Stimulated activated CD8-positive, alpha-beta memory T cell treated with anti-CD3 and anti-CD28 coated beads, Interleukin-7, amount 100 ng/mL, for 1 hour (primary cell): ENCODE data around the gene TMEFF2.
"Not testable (repeated sequence)": the region's sequence is repeated elsewhere in the genome, so short reads cannot be mapped to it uniquely, and the experiment has no call there.

Experiments used
- DNase-seq, 2 donors: peaks; one replicate each; pipeline ENCODE4 v3.0.0-alpha.2; 2020; ENCODE audit warnings: low read depth in 2 of 2

Gene TMEFF2

DNA sequence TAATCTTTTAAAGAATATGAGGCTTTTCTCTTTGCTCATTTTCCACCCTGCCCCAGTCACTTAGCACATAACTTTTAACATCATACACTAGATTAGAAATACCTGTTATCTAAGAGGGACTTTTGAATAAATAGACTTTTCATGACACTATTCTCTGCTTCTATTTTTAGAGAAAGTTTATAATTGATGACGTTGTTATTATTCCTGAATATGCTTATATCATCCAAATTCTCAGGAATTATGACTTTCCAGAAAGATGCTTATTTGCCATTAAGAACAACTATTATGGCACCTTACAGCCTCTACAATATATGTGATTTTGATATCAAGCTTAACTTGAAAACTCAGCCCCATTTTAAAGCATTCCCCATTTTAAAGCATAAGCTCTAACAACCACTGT lies 11.4 kb downstream of the TMEFF2 start:
- DNase-seq, result no peak

DNA sequence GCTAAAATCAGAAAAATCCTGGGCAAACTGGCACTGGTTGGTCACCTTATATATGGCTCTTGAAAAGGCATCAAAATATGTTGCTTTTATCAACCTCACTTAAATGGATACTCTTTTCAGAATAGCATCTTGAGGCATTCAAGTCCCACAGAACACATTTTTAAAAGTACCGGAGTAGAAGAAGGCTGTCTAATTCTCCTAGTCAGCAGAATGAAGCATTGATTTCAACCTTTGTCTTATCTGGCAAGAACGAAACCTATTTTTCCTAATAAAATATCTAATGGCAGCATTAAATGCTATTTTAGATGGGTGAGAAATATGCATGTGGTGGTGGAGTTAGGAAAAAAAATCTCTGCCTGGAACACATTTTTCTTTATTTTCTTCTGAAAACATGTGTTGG lies 27.8 kb downstream of the TMEFF2 start:
- no peak for DNase-seq

GRCh38 chr2:192165842-192166241 lies 28.9 kb downstream of the TMEFF2 start:
- no peak for DNase-seq

DNA sequence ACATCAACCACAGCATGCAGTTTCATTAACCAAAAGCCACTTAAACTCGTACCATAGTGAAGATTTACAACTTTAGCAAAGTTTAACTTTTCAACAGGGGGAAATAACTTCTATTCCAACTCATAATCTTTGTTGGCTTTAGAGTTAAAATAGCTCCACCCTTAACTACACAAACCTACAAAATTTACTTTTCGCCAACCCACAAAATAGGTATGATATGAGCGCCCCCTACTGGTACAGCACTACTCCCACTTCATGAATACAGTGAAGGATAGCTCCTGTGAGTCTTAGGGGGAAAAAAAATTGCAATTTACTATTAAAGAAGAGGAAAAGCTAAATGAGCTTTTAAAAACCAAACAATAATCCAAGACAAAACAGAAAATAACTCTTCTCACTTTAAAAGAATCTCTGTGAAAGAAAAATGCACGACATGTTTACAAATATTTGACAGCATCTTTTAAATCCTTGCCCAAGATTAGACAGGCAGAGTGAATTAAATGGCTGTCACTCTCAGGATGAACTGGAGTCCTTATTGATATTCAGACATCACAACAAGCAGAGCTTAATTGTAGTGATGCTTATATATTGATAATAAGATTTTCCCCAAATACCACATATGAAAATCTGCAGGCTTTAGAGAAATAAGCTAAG lies 32.2 kb downstream of the TMEFF2 start:
- DNase-seq, result peak; percentile 9 to 39

DNA sequence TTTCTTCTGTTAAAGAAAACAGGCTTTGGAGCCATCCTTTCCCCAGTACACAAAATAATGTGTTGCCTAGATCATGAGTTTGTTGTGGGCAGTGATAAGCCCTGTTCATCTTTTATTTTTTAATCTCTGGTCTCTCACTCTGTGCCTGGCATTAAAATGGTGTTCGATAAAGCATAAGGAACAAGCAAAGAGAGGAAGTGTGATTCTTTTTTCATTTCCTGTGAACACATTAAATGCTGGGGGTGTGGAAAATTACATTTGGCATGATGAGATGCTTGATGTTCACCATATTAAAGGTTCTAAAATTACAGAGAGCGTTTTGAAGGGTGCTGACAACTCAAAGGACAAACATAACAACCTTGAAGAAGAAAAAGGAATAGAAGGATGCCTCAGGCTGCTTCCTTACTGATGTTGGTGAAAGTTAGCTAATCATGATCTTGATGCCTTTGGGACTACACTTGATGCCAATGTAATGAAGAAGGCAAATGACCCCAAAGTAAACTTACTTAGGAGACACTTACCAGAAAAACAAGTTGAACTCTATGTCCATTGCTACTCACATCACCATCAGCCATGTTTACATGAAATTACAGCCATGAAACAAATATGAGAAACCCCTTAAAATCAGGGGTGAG lies 33.0 kb downstream of the TMEFF2 start:
- DNase-seq, result no peak

- DNase-seq, result no peak
Observed at GRCh38 chr2:192159736-192160135, 35.0 kb downstream of the TMEFF2 start.

GRCh38 chr2:192159208-192159607 lies 35.5 kb downstream of the TMEFF2 start:
- DNase-seq, result no peak

- DNase-seq, result no peak
Observed at GRCh38 chr2:192157776-192158175, 37.0 kb downstream of the TMEFF2 start.

DNA sequence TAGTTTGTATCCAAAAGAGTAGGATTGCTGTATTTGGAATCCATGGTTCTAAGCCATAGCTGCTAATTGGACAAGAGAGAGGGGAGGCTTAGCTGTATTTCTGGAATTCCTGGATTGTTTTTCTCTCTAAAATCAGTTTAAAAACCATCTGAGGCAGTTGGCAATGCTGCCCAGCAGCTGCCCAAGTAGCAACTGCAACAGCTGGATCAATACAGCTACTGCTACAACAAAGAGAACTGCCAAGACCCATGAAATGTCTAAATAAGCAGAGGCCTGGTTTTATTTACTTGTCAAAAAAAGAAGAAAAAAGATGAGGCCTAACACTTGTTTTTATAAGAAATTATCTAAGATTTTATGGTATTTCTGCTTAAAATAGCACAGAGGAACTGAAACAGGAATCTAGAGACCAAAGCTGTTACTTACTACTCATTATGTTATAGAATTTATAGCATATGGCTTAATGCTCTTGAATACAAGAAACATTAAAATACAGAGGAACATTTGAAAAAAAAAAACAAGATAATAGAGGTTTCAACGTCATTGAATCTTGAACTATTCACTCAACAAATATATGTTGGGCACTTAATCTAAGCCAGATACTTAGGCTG lies 39.1 kb downstream of the TMEFF2 start:
- no peak for DNase-seq

- DNase-seq, result no peak
Observed at GRCh38 chr2:192153561-192153960, 41.2 kb downstream of the TMEFF2 start.

DNA sequence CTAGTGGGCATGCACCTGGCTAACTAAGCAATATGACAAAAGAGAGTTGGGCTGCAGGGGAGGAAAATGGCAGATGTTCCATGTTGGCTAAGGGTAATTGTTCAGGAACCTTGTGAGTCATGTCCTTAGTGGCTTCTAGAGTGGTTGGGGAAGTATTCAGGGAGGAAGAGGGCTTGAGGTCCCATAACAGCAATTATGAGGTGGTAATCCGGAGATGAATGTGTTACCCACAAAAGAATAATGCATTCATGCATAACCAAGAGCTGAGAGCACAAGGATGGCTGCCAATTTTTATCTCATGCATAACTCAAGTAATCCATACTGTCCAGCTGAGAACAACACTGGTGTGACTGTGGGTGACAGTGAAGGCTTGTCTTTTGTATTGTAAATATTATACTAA lies 42.9 kb downstream of the TMEFF2 start:
- no peak for DNase-seq

- no peak for DNase-seq
Observed at GRCh38 chr2:192150166-192150565, 44.6 kb downstream of the TMEFF2 start.

DNA sequence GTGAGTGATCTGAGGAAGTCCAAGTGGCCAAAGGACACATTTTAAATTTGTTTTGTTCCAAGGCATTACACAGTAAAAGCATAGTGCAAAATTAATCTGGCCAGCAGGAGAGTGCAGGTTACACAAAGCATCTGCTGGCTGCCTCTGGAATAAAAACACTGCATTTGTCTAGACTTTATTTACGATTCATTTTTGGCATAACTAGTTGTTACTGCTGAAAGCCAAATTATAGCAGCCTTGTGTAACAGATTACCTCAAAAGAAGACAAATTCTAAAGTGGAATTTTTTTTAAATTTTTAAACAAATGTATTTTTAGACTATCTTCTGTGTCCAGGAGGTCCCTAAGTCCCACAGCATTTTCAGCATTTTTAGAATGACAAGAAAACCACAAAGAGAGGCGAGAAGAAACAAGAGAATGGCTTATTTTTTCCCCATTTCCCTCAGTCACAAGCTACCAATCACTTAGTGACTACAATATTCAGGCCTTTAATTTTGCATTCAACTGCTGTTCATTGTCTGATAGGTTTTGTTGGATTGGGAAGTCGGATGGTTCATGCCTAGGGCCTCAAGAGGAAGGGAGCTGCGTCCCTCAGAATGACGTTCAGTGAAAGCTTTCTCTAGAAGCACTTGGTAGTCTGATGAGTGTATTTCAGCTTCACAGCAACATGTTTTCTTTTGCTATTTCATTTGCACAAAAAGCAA lies 46.0 kb downstream of the TMEFF2 start:
- DNase-seq, result no peak

GRCh38 chr2:192148241-192148619 lies 46.5 kb downstream of the TMEFF2 start:
- DNase-seq, result no peak

DNA sequence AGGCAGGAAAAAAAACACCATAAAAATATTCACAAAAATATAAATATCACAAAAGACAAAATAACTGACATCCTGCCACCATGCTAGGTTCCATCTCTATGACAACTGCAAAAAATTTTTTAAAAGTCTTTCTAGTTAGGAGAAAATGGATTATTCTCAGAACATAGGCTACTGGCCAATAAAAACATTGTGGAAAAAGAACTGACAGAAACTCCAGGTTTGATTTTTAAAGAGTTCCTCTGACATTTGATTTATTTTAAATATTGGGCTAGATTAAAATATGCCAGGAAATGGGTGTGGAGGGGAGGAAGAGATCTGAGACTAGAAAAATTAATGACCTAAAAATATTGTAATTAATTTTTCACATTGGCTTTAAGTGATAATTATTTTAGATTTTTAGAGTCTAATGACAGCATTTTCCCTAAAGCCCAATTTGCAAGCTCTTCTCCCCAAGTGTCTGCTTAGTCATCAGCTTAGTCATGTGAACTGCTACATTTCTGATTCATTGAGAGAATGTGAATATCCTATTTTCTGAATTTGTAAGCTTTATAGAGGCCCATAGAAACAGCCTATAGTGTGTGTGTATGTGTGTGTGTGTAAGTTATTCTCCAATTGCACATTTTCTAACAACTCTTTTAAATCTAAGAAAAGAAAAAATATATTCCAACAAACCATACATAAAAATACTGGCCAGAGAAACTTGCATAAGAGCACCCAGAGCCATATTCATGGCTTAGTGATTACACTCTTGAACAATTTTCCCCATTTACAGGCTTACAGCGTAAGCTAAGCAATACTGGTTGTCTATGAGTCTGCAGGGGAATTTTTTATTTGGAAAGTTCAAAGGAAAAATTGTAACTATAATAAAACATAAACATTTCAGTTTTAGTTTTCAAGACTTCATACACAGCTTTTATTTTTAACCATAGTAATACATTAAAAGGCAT lies 48.4 kb downstream of the TMEFF2 start:
- no peak for DNase-seq

GRCh38 chr2:192145496-192145895 lies 49.2 kb downstream of the TMEFF2 start:
- DNase-seq, result no peak

GRCh38 chr2:192140236-192140839 lies 54.4 kb downstream of the TMEFF2 start:
- no peak for DNase-seq

DNA sequence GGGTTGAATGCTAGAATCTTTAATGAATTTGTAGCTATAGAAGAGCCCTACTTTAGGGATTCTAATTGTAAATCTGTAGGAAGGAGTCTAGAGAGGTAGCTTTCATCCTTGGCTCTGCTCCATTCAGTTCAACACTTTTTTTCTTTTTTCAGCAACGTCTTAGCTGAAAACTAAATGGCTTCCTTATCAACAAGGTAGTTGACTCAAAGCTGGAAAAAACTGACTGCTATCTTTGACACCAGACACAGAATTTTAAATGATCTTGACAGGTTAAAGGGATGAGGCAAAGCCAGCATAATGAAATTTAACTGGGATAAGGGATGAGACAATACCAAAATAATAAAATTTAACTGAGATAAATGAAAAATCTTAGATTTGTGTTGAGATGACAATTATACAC lies 54.9 kb downstream of the TMEFF2 start:
- DNase-seq, result no peak

- no peak for DNase-seq
Observed at GRCh38 chr2:192137451-192137850, 57.3 kb downstream of the TMEFF2 start.

- DNase-seq, result not testable (repeated sequence)
Observed at GRCh38 chr2:192132604-192133003, 62.1 kb downstream of the TMEFF2 start.

DNA sequence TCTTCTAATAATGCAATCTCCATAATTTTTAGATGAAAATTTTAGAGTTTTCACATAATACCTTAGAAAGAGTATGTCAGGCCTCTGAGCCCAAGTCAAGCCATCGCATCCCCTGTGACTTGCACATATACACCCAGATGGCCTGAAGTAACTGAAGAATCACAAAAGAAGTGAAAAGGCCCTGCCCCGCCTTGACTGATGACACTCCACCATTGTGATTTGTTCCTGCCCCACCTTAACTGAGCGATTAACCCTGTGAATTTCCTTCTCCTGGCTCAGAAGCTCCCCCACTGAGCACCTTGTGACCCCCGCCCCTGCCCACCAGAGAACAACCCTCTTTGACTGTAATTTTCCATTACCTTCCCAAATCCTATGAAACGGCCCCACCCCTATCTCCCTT lies 64.4 kb downstream of the TMEFF2 start:
- DNase-seq, result not testable (repeated sequence)
